ENCODE data around the gene AKAP8L.
A peak's percentile ranks its signal among the peaks of the same experiment; 100 is the strongest.

AKAP8L gene

GRCh38 chr19:15418579-15419412 lies at the start of gene AKAP8L:
Gene AKAP8L (minus strand): TSS chr19:15418988. CDS start chr19:15418923, 65 bp downstream.
- peak within 1 kb of the TSS; percentile 97 for H3K4me3 ChIP-seq (ENCODE audit: low read depth, low read length)
- DNase-seq (ENCODE audit: low read depth): peak; percentile 99
- peak; percentile 84 for TF ChIP-seq POLR2A (IDR thresholded peaks at IDR 0.05; ENCODE audit: extremely low read depth, insufficient read length)
- TF ChIP-seq CTCF (IDR thresholded peaks at IDR 0.05; ENCODE audit: low read depth, low read length): peak; percentile 67
- peak; percentile 70 for TF ChIP-seq MAX (IDR thresholded peaks at IDR 0.05; ENCODE audit: low read depth, low read length)
- peak; percentile 61; the same call in 1 of the 2 replicates for TF ChIP-seq MYC (IDR thresholded peaks at IDR 0.05; ENCODE audit: low read depth, low read length)

- TF ChIP-seq MYC (IDR thresholded peaks at IDR 0.05; ENCODE audit: low read depth, low read length) (no peak), CTCF (IDR thresholded peaks at IDR 0.05; ENCODE audit: low read depth, low read length) (no peak), MAX (IDR thresholded peaks at IDR 0.05; ENCODE audit: low read depth, low read length) (no peak), POLR2A (IDR thresholded peaks at IDR 0.05; ENCODE audit: extremely low read depth, insufficient read length) (no peak)
- DNase-seq (ENCODE audit: low read depth): no peak
- H3K4me3 ChIP-seq (ENCODE audit: low read depth, low read length): no peak overlapping the region
Measured at GRCh38 chr19:15467734-15468214, 49.0 kb upstream of the AKAP8L start.

- no peak overlapping the region for H3K4me3 ChIP-seq (ENCODE audit: low read depth, low read length)
- TF ChIP-seq POLR2A (IDR thresholded peaks at IDR 0.05; ENCODE audit: extremely low read depth, insufficient read length): no peak
- TF ChIP-seq MAX (IDR thresholded peaks at IDR 0.05; ENCODE audit: low read depth, low read length): no peak
- peak; percentile 47; the same call in 1 of the 2 replicates for TF ChIP-seq MYC (IDR thresholded peaks at IDR 0.05; ENCODE audit: low read depth, low read length)
- no peak for TF ChIP-seq CTCF (IDR thresholded peaks at IDR 0.05; ENCODE audit: low read depth, low read length)
Measured at GRCh38 chr19:15466851-15467733, 48.3 kb upstream of the AKAP8L start.

GRCh38 chr19:15464394-15465385 lies 45.9 kb upstream of the AKAP8L start, which contains the start of gene RASAL3:
Gene RASAL3 (minus strand): TSS chr19:15464544. CDS start chr19:15464358, 186 bp downstream.
- peak; percentile 80 for DNase-seq (ENCODE audit: low read depth)
- peak within 1 kb of the TSS; percentile 78 for H3K4me3 ChIP-seq (ENCODE audit: low read depth, low read length)
- TF ChIP-seq MAX (IDR thresholded peaks at IDR 0.05; ENCODE audit: low read depth, low read length) (peak; percentile 91), CTCF (IDR thresholded peaks at IDR 0.05; ENCODE audit: low read depth, low read length) (no peak), POLR2A (IDR thresholded peaks at IDR 0.05; ENCODE audit: extremely low read depth, insufficient read length) (peak; percentile 5)

More at GRCh38 chr19:15466851-15467733, 48.3 kb upstream of the AKAP8L start:
- DNase-seq (ENCODE audit: low read depth): peak; percentile 83

All from NB4 (cell line).